Measurements from ENCODE around the gene TMPRSS7. TPM values are rescaled to one million over a fixed set of nuclear protein-coding genes. Genes with fewer than 3 reads are reported as not detected.

Gene TMPRSS7
- total and polyA plus RNA-seq, 12 donors: not detected

- peaks cover 0 to 5% of the 10 kb centered on the region in 2 donors for H3K4me1 ChIP-seq (replicated peaks in 1 of 2)
- no peaks in the 10 kb centered on the region for H3K27me3 ChIP-seq
- no peak overlapping the region for H3K4me3 ChIP-seq
- no peaks in the 10 kb centered on the region for H3K36me3 ChIP-seq (replicated peaks in 1 of 2)
- TF ChIP-seq POLR2A (IDR thresholded peaks at IDR 0.05) (no peak), CTCF (IDR thresholded peaks at IDR 0.05) (no peak)
- WGBS, 4 donors: 87 to 93% (median 91%) methylated on average over 6 of the region's 6 CpGs
- H3K9me3 ChIP-seq (replicated peaks in 1 of 3): no peaks in the 10 kb centered on the region
- no peak overlapping the region for H3K27ac ChIP-seq
- DNase-seq: no peak
- intact Hi-C loops (cut with DNase I): loop anchor here in 1 of 2 donors (10.0 kb wide), 1 partner anchor 410 kb away; no protein-coding TSS in a partner anchor
These were observed 80.7 kb downstream of the TMPRSS7 start for GRCh38 chr3:112115161-112115739.

- intact Hi-C loops (cut with DNase I): loop anchor here in 1 of 2 donors (10.0 kb wide), 1 partner anchor 409 kb away; no protein-coding TSS in a partner anchor
- Histone ChIP-seq H3K27me3 (no peaks in the 10 kb centered on the region), H3K4me3 (no peak overlapping the region), H3K36me3 (replicated peaks in 1 of 2) (no peaks in the 10 kb centered on the region), H3K27ac (no peak overlapping the region), H3K9me3 (replicated peaks in 1 of 3) (no peaks in the 10 kb centered on the region), H3K4me1 (replicated peaks in 1 of 2) (peaks cover 0 to 5% of the 10 kb centered on the region in 2 donors)
- DNase-seq: no peak
- no peak for TF ChIP-seq POLR2A (IDR thresholded peaks at IDR 0.05)
- TF ChIP-seq CTCF (IDR thresholded peaks at IDR 0.05): no peak
- 78 to 91% (median 89%) methylated on average over 6 of the region's 6 CpGs for WGBS, 4 donors
These were observed 81.4 kb downstream of the TMPRSS7 start for GRCh38 chr3:112115806-112116383.

- intact Hi-C loops (cut with DNase I): loop anchor here in 1 of 2 donors (10.0 kb wide), 1 partner anchor 408 kb away; no protein-coding TSS in a partner anchor
- TF ChIP-seq POLR2A (IDR thresholded peaks at IDR 0.05) (no peak), CTCF (IDR thresholded peaks at IDR 0.05) (no peak)
- no peaks in the 10 kb centered on the region for H3K36me3 ChIP-seq (replicated peaks in 1 of 2)
- peaks cover 0 to 5% of the 10 kb centered on the region in 2 donors for H3K4me1 ChIP-seq (replicated peaks in 1 of 2)
- H3K4me3 ChIP-seq: peak overlapping the region in 1 of 4 donors; percentile 20
- H3K9me3 ChIP-seq (replicated peaks in 1 of 3): no peaks in the 10 kb centered on the region
- 67 to 72% (median 70%) methylated on average over 13 of the region's 13 CpGs for WGBS, 4 donors
- DNase-seq: peak in 3 of 7 donors; percentile 5 to 56 (median 19)
- no peak overlapping the region for H3K27ac ChIP-seq
- H3K27me3 ChIP-seq: no peaks in the 10 kb centered on the region
These were observed 82.2 kb downstream of the TMPRSS7 start for GRCh38 chr3:112116748-112117186.

- H3K9me3 ChIP-seq (replicated peaks in 1 of 3): no peaks in the 10 kb centered on the region
- intact Hi-C loops (cut with DNase I): loop anchor here in 1 of 2 donors (10.0 kb wide), 1 partner anchor 407 kb away; no protein-coding TSS in a partner anchor
- DNase-seq: no peak
- WGBS, 4 donors: 85 to 100% (median 97%) methylated on average over 1 of the region's 1 CpG
- H3K4me3 ChIP-seq: no peak overlapping the region
- no peaks in the 10 kb centered on the region for H3K36me3 ChIP-seq (replicated peaks in 1 of 2)
- no peak for TF ChIP-seq CTCF (IDR thresholded peaks at IDR 0.05)
- TF ChIP-seq POLR2A (IDR thresholded peaks at IDR 0.05): no peak
- H3K27me3 ChIP-seq: no peaks in the 10 kb centered on the region
- no peak overlapping the region for H3K27ac ChIP-seq
- peaks cover 0 to 5% of the 10 kb centered on the region in 2 donors for H3K4me1 ChIP-seq (replicated peaks in 1 of 2)
These were observed 82.9 kb downstream of the TMPRSS7 start for GRCh38 chr3:112117415-112117814.
